OCI-M2 (cell line): ENCODE data around the gene LRRC4B.
"Not testable (repeated sequence)": the region's sequence is repeated elsewhere in the genome, so short reads cannot be mapped to it uniquely, and the experiment has no call there.

Experiments
- DNase-seq: peaks from one replicate; lab custom pipeline; 2025; ENCODE audit not compliant: unreplicated experiment; lab: John Stamatoyannopoulos, UW

LRRC4B gene

GRCh38 chr19:50531171-50531612, 37.0 kb downstream of the LRRC4B start:
- DNase-seq, result no peak

- DNase-seq, result not testable (repeated sequence)
Measured at GRCh38 chr19:50528052-50528451, 40.2 kb downstream of the LRRC4B start.

DNA sequence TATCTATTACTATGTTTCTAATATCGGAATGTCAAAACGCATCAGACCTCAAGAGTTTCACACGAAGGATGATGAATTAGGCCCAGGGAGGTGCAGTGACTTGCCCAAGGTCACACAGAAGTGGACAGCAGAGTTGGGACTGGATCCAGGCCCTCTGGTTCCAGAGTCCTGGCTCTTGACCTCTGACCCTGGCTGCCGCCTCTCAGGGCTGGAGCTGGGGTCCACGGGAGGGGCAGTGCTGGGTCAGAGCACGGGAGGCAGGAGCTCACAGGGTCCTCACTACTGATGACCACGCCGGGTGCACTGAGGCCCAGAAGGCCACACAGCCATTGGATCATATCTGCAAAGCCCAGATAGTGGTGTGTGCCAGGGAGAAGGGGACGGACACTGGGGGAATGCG, 45.4 kb downstream of the LRRC4B start:
- no peak for DNase-seq

- no peak for DNase-seq
Measured at GRCh38 chr19:50520822-50521465, 47.3 kb downstream of the LRRC4B start.

- no peak for DNase-seq
Measured at GRCh38 chr19:50519006-50519575, 49.1 kb downstream of the LRRC4B start.

DNA sequence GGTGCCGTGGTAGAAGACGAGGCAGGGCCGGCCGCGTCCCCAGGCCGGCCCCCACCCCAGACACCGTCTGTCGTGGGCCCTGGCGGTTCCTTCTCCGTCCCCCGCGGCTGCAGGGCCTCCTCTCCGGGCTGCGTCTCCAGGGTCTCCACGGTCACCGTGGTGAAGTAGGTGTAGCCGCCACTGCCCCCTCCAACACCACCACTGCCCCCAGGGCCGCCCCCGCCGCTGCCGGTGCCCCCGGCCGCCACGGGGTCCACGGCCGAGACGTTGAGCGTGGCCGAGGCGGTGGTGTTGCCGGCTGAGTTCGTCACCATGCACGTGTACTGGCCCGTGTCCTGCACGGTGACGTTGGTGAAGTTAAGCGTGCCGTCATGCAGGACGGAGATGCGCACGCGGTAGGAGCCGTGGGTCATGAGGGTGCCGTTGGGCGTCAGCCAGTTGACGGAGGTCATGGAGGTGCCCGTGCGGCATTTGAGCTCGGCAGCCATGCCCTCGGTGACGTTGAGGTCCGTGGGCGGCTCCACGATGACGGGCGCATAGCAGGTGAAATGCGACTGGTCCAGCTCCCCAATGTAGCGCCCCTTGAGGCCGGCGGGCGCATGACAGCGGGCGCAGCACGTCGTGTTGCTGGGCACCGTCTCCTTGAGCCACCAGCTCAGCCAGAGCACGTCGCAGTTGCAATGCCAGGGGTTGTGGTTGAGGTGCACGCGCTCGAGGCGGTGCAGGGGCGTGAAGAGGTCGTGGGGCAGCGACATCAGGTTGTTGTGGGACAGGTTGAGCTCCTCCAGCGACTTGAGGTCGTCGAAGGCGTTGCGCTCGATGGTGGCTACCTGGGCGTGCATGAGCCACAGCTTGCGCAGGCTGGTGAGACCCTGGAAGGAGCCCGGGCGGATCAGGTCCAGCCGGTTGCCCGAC, 49.9 kb downstream of the LRRC4B start:
- DNase-seq, result no peak

GRCh38 chr19:50517704-50518075, 50.5 kb downstream of the LRRC4B start:
- no peak for DNase-seq

DNA sequence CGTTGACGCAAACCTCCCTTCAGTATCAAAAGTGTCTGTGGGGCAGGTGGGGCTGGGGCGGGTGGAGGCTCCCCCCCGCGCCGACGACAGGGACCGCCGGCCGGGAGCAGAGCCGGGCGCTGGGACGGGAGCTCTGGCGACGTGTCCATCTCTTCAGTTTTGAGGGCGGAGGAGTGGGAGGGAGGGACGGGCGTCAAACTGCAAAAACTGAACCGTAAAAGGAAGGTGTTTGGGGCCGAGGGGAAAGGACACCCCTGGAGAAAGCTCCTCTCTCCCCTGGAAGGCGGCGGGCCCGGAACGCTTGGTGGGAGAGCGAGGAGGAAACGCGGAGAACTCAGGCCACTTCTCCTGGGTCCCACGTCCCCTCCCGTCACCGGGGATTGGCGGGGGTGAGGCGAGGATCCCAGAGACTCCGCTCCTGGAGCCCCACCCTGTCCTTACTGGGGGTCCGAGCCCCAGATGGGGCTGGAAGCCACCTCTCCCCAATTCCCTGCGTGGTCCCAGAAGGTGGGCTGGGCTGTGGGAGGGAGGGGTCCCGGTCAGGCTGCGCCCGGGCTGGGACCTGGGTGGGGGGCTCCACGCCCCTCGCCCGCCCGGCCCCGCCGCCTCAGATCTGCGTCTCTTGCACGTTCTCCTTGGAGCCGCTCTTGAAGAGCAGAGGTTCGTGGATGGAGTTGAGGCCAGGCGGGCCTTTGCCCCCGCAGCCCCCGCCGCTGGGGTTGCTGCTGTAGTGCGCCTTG, 51.1 kb downstream of the LRRC4B start:
- DNase-seq, result no peak

DNA sequence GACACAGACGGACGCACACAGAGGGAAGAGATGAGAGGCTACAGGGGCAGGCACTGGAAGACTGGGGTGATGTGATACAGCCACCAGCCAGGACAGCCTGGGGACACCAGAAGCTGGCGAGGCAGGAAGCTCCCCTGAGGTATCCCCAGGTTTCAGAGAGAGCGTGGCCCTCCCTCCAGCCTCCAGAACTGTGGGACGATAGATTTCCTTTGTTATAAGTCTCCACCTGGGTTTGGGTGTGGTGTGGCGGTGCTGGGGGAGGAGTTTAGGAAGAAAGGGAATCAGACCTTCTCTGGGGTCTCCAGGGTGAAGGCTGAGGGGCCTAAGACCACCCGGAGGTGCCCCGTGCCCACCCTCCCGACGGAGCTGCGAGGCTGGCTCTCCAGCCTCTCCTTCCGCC, 51.8 kb downstream of the LRRC4B start:
- DNase-seq, result no peak

GRCh38 chr19:50515168-50515561, 53.1 kb downstream of the LRRC4B start:
- DNase-seq, result no peak

DNA sequence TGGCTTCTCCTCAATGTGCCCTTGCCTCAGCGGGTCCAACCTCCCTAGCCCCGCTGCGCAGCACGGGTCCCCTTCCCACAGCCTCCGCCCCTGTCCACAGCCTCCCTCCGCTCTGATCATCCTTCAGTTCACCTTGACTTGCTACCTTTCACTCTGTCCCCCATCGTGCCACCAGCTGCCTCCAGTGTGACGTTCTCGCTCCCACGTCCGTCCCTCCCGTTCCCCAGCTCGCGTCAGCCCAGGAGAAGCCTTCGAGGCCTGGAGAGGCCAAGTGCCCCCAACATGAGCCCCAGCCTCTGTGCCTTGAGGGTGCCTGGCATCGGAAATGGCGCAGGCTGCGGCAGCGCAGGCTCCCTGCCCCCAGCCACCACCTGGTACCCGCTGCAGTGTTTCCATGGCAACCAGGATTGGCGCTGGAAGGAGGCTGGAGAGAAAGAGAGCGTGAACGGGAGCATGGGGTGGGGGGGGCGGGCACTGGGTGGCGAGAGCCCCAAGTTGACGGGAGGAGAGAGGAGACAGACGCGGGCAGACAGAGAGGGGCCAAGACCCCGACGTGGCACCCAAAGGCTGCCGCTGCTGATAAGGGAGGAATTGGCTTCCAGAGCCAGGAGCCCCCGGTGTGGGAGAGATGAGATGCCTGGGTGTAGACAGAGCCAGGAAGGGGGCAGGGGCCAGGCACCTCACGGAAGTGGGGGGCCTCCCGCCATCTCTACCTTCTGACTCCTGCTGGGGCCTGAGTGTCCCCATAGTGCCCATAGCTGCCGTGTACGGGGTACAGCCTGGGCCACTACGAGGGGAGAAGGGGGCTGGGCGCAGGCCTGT, 53.7 kb downstream of the LRRC4B start:
- DNase-seq, result no peak

DNA sequence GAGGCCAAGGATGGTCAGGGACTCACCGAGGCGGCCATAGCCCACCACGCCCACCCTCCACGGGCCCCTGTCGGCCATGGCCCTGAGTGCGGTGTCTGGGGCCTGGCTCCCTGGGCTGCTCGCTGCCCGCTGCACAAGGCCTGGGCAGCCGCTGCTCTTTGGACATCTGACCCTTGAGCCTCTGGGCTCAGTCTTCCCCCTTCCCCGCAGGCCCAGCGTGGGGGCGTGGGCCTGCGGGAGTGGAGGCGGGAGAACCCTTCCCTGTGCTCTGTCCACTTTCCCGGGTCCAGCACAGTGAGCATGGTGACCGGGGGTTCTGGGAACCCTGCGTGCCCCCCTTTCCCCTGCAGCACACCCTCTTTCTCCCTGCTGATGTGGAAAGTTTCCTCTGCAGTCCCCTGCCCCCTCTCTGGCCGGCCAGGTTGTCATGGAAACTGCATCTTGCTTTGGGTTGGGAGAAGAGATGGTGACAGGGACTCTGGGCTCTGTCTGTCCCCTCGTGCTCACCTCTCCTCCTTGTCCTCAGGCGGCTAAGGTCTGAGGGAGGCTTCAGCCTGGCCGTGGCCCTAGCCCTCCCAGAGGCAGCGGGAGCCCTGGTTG, 54.4 kb downstream of the LRRC4B start, which contains the start of gene ASPDH:
Gene ASPDH (minus strand): TSS at position 168 of the 600 bp plus-strand sequence. CDS start 90 bp downstream, at position 78.
- DNase-seq, result no peak

GRCh38 chr19:50512999-50513745, 55.1 kb downstream of the LRRC4B start:
- DNase-seq, result no peak

GRCh38 chr19:50512112-50512998, 55.9 kb downstream of the LRRC4B start:
- no peak for DNase-seq

DNA sequence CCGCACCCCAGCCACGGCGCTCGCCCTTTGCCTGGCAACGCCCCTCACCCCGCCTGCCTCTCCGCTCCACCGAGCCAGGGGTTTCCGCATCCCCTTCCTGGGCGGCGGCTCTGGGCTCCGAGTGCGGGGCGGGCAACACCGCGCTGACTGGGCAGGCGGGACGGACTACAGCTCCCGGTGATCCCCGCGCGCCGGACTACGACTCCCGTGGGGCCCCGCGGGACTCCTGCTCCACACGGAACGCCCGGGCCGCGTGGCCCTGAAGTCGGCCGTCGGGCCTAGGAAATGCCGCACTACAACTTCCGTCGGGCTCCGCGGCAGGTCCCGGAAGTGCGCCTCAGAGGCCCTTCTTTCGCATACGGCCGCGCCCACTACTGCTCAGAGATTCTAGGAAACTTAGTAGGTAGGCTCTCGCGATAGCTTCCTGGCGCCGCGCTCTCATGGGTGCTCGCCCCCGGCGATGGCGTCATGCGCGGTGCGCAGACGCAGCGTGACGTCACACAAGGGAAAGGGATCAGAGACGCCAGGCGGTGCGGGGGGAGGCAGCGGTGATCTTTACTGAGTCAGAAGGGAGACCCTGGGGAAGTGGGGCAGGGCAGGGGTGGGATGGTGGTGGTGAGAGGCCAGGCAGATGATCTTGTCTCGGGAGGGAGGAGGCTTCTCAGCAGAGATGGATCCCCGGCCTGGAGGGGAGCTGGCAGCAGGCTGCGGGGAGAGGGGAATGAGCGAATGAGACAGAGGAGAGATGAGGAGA, 57.0 kb downstream of the LRRC4B start, which contains the start of gene JOSD2:
Gene JOSD2 (minus strand): TSS at position 123 of the 754 bp plus-strand sequence. CDS start 760 bp downstream, outside the sequence.
- peak; percentile 97 for DNase-seq

DNA sequence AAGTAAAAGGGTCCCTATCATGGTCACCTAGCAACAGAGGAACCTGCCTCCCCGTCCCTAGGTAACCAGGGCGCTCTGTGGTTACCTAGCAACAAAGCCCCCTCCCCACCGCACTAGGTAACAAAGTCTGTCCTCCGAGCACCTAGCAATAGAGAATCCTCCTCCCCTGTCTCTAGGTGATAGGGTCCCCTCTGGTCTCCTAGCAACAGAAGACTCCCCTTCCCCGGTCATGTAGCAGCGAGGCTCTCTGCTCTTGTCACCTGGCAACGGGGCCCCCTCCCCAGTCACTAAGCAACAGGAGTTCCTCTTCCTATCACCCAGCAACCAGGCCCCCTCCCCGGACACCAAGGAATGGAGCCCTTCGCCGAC, 57.6 kb downstream of the LRRC4B start:
- peak; percentile 91 for DNase-seq

GRCh38 chr19:50510121-50510670, 58.0 kb downstream of the LRRC4B start:
- DNase-seq, result no peak
